ENCODE measurements around the gene TGFBR2. TPM values are rescaled to one million over a fixed set of nuclear protein-coding genes. Genes with fewer than 3 reads are reported as not detected.

Gene TGFBR2
- total RNA-seq, 1 experiment from 2014 or later = 22.5 TPM

DNA sequence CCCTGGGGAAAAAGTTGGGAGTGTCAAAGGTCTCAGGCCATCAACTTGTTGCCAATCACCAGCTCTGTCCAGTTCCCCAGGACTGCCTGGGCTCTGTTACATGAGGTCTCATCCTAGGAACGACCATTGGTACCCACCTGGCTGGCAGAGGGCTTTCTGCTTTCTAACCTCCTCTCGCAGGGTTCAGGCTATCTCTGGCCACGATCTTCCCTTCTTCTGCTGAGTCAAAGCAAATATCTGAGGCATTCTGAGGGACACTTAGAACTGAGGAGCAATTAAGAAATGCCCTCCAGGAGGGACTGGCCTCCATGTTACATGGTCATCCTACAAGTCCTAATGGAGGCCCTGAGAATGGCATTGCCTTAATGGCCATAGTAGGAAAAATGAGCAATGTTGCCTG, 77.4 kb downstream of the TGFBR2 start:
- no peak overlapping the region for H3K4me3 ChIP-seq (replicated peaks in 1 of 2; ENCODE audit: low read depth in 1 of 2, low read length in 2 of 2)
- ChIA-PET POLR2A (no interaction called here), RAD21 (ENCODE audit: low non-redundant PET in 1 of 2, low total read pairs in 2 of 2, uncharacterized antibody in 2 of 2, unreplicated experiment in 2 of 2) (no interaction called here), CTCF (no interaction called here)
- H3K36me3 ChIP-seq (ENCODE audit: control insufficient read depth in 1 of 2, insufficient read depth in 2 of 2, low read length in 2 of 2) = peaks cover 2 to 34% of the 10 kb centered on the region in 2 experiments; a peak in 2 of 4 replicates
- no peaks in the 10 kb centered on the region for H4K20me1 ChIP-seq (ENCODE audit: insufficient read depth)
- DNase-seq (ENCODE audit: low read depth, low spot score) (no peak), ATAC-seq (no peak)
- no peak overlapping the region for H3K4me2 ChIP-seq (ENCODE audit: low read length)
- no peaks in the 10 kb centered on the region for H3K27me3 ChIP-seq (ENCODE audit: insufficient read depth, low read length)
- H2AFZ ChIP-seq (ENCODE audit: low read depth, low read length, poor library complexity, severe bottlenecking) = no peak overlapping the region
- no peaks in the 10 kb centered on the region for H3K9me2 ChIP-seq (ENCODE audit: insufficient read depth)
- intact Hi-C loops (cut with micrococcal nuclease) = no loop called here
- no peak overlapping the region for H3K27ac ChIP-seq (ENCODE audit: low read depth, low read length)
- TF ChIP-seq, protein P1, sequence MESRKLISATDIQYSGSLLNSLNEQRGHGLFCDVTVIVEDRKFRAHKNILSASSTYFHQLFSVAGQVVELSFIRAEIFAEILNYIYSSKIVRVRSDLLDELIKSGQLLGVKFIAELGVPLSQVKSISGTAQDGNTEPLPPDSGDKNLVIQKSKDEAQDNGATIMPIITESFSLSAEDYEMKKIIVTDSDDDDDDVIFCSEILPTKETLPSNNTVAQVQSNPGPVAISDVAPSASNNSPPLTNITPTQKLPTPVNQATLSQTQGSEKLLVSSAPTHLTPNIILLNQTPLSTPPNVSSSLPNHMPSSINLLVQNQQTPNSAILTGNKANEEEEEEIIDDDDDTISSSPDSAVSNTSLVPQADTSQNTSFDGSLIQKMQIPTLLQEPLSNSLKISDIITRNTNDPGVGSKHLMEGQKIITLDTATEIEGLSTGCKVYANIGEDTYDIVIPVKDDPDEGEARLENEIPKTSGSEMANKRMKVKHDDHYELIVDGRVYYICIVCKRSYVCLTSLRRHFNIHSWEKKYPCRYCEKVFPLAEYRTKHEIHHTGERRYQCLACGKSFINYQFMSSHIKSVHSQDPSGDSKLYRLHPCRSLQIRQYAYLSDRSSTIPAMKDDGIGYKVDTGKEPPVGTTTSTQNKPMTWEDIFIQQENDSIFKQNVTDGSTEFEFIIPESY (IDR thresholded peaks at IDR 0.05; ENCODE audit: extremely low read depth, insufficient replicate concordance, low read length) = no peak
- TF ChIP-seq SRF (IDR thresholded peaks at IDR 0.05; ENCODE audit: low read depth) = no peak
- TF ChIP-seq, protein P2, sequence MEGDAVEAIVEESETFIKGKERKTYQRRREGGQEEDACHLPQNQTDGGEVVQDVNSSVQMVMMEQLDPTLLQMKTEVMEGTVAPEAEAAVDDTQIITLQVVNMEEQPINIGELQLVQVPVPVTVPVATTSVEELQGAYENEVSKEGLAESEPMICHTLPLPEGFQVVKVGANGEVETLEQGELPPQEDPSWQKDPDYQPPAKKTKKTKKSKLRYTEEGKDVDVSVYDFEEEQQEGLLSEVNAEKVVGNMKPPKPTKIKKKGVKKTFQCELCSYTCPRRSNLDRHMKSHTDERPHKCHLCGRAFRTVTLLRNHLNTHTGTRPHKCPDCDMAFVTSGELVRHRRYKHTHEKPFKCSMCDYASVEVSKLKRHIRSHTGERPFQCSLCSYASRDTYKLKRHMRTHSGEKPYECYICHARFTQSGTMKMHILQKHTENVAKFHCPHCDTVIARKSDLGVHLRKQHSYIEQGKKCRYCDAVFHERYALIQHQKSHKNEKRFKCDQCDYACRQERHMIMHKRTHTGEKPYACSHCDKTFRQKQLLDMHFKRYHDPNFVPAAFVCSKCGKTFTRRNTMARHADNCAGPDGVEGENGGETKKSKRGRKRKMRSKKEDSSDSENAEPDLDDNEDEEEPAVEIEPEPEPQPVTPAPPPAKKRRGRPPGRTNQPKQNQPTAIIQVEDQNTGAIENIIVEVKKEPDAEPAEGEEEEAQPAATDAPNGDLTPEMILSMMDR (IDR thresholded peaks at IDR 0.05 in 2 of 3, conservative IDR thresholded peaks at IDR 0.05 in 1 of 3; ENCODE audit: borderline replicate concordance in 1 of 3, insufficient read depth in 1 of 3, low read depth in 2 of 3, low read length in 2 of 3) = no peak
- no peak for TF ChIP-seq CEBPB (IDR thresholded peaks at IDR 0.05; ENCODE audit: low read depth)
- TF ChIP-seq, protein P3, sequence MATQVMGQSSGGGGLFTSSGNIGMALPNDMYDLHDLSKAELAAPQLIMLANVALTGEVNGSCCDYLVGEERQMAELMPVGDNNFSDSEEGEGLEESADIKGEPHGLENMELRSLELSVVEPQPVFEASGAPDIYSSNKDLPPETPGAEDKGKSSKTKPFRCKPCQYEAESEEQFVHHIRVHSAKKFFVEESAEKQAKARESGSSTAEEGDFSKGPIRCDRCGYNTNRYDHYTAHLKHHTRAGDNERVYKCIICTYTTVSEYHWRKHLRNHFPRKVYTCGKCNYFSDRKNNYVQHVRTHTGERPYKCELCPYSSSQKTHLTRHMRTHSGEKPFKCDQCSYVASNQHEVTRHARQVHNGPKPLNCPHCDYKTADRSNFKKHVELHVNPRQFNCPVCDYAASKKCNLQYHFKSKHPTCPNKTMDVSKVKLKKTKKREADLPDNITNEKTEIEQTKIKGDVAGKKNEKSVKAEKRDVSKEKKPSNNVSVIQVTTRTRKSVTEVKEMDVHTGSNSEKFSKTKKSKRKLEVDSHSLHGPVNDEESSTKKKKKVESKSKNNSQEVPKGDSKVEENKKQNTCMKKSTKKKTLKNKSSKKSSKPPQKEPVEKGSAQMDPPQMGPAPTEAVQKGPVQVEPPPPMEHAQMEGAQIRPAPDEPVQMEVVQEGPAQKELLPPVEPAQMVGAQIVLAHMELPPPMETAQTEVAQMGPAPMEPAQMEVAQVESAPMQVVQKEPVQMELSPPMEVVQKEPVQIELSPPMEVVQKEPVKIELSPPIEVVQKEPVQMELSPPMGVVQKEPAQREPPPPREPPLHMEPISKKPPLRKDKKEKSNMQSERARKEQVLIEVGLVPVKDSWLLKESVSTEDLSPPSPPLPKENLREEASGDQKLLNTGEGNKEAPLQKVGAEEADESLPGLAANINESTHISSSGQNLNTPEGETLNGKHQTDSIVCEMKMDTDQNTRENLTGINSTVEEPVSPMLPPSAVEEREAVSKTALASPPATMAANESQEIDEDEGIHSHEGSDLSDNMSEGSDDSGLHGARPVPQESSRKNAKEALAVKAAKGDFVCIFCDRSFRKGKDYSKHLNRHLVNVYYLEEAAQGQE (IDR thresholded peaks at IDR 0.05; ENCODE audit: low read depth) = no peak
- TF ChIP-seq, protein P4, sequence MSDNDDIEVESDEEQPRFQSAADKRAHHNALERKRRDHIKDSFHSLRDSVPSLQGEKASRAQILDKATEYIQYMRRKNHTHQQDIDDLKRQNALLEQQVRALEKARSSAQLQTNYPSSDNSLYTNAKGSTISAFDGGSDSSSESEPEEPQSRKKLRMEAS (IDR thresholded peaks at IDR 0.05) = no peak
- no peak for TF ChIP-seq RAD21 (IDR thresholded peaks at IDR 0.05; ENCODE audit: low read depth)
- no peak for TF ChIP-seq FOSL1 (IDR thresholded peaks at IDR 0.05; ENCODE audit: low read depth)
- TF ChIP-seq, protein P5, sequence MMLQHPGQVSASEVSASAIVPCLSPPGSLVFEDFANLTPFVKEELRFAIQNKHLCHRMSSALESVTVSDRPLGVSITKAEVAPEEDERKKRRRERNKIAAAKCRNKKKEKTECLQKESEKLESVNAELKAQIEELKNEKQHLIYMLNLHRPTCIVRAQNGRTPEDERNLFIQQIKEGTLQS (IDR thresholded peaks at IDR 0.05) = no peak
- TF ChIP-seq YY1 (IDR thresholded peaks at IDR 0.05; ENCODE audit: extremely low read depth, insufficient replicate concordance, low read depth, low read length) = no peak
- no peak for TF ChIP-seq ELF1 (IDR thresholded peaks at IDR 0.05; ENCODE audit: borderline replicate concordance, low read depth)
- TF ChIP-seq SIN3A (IDR thresholded peaks at IDR 0.05; ENCODE audit: low read depth) = no peak
- no peak for TF ChIP-seq CBX3 (IDR thresholded peaks at IDR 0.05; ENCODE audit: low read depth)
- TF ChIP-seq JUND (IDR thresholded peaks at IDR 0.05) = no peak
- no peak for TF ChIP-seq EGR1 (IDR thresholded peaks at IDR 0.05; ENCODE audit: low read depth)
- no peak for TF ChIP-seq ZFX (IDR thresholded peaks at IDR 0.05)
- no peak for TF ChIP-seq POLR2A (IDR thresholded peaks at IDR 0.05; ENCODE audit: borderline replicate concordance, extremely low read depth, insufficient read depth, insufficient read length)
- TF ChIP-seq POLR2AphosphoS5 (IDR thresholded peaks at IDR 0.05; ENCODE audit: low read depth, low read length) = no peak
- TF ChIP-seq SP1 (IDR thresholded peaks at IDR 0.05; ENCODE audit: low read depth) = no peak
- TF ChIP-seq TCF7L2 (IDR thresholded peaks at IDR 0.05; ENCODE audit: borderline replicate concordance, extremely low read depth, insufficient read depth, insufficient read length) = no peak
- H3K9ac ChIP-seq (ENCODE audit: low read length) = no peak overlapping the region
- H3K9me3 ChIP-seq (ENCODE audit: control insufficient read depth in 1 of 2, insufficient read depth in 1 of 2, low read depth in 1 of 2, low read length in 2 of 2) = no peaks in the 10 kb centered on the region
- no TSS peak for BruUV-seq (replicated peaks)
- peaks cover 29 to 56% of the 10 kb centered on the region in 2 experiments for H3K4me1 ChIP-seq (ENCODE audit: control insufficient read depth in 1 of 2, insufficient read depth in 2 of 2, low read length in 2 of 2)
- peaks cover 89% of the 10 kb centered on the region for H3K79me2 ChIP-seq (ENCODE audit: insufficient read depth, low read length)
